ENCODE measurements around the gene UQCR11. TPM values are rescaled to one million over a fixed set of nuclear protein-coding genes. Genes with fewer than 3 reads are reported as not detected.
A peak's percentile ranks its signal among the peaks of the same experiment; 100 is the strongest.

The UQCR11 gene
- total RNA-seq, 1 experiment from 2014 or later: 256 TPM

DNA sequence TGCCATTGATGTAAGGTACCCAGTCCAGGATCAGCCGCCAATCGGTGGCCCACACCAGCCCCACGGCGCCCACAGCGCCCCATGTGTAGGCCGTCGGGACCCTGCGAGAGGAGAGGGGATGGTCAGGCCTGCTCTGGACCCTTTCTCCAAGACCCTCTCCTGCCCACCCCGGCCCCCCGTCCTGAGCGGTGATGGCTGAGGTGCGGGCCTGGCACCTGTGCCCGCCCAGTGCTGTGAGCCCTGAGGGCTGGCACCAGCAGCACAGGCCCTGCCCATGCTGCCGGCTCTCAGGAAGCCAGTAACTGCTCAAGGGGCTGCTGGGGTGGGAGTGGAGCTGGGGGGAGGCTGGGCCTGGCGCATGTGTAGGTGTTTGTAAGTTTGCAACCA is 5.8 kb downstream of the UQCR11 start:
- Histone ChIP-seq H3K4me3 (ENCODE audit: low read depth, low read length, poor library complexity, severe bottlenecking) (no peak overlapping the region), H3K36me3 (ENCODE audit: insufficient read depth, low read length, poor library complexity, severe bottlenecking) (peaks cover 41% of the 10 kb centered on the region), H3K27me3 (replicated peaks; ENCODE audit: insufficient read depth, low read depth, low read length, poor library complexity) (no peaks in the 10 kb centered on the region), H3K4me1 (ENCODE audit: insufficient read depth, low read length, poor library complexity, severe bottlenecking) (no peaks in the 10 kb centered on the region), H3K27ac (ENCODE audit: low read depth, low read length, poor library complexity, severe bottlenecking) (no peak overlapping the region), H3K9me3 (ENCODE audit: low read depth, low read length, poor library complexity, severe bottlenecking) (no peaks in the 10 kb centered on the region)
- intact Hi-C loops (cut with micrococcal nuclease; ENCODE audit: unreplicated experiment): loop anchor here (10.0 kb wide), 1 partner anchor 325 kb away; the partner anchor contains the start of gene FAM174C
- ChIA-PET CTCF (no interaction called here), POLR2A (ENCODE audit: low non-redundant PET) (no interaction called here)
- BruUV-seq (replicated peaks): no TSS peak
- DNase-seq (ENCODE audit: low spot score): no peak
- TF ChIP-seq, protein P1, sequence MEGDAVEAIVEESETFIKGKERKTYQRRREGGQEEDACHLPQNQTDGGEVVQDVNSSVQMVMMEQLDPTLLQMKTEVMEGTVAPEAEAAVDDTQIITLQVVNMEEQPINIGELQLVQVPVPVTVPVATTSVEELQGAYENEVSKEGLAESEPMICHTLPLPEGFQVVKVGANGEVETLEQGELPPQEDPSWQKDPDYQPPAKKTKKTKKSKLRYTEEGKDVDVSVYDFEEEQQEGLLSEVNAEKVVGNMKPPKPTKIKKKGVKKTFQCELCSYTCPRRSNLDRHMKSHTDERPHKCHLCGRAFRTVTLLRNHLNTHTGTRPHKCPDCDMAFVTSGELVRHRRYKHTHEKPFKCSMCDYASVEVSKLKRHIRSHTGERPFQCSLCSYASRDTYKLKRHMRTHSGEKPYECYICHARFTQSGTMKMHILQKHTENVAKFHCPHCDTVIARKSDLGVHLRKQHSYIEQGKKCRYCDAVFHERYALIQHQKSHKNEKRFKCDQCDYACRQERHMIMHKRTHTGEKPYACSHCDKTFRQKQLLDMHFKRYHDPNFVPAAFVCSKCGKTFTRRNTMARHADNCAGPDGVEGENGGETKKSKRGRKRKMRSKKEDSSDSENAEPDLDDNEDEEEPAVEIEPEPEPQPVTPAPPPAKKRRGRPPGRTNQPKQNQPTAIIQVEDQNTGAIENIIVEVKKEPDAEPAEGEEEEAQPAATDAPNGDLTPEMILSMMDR (conservative IDR thresholded peaks at IDR 0.05; ENCODE audit: low read depth, low read length): no peak
- no peak for TF ChIP-seq EZH2 (IDR thresholded peaks at IDR 0.05; ENCODE audit: borderline replicate concordance, low read depth, low read length, poor library complexity, severe bottlenecking)

DNA sequence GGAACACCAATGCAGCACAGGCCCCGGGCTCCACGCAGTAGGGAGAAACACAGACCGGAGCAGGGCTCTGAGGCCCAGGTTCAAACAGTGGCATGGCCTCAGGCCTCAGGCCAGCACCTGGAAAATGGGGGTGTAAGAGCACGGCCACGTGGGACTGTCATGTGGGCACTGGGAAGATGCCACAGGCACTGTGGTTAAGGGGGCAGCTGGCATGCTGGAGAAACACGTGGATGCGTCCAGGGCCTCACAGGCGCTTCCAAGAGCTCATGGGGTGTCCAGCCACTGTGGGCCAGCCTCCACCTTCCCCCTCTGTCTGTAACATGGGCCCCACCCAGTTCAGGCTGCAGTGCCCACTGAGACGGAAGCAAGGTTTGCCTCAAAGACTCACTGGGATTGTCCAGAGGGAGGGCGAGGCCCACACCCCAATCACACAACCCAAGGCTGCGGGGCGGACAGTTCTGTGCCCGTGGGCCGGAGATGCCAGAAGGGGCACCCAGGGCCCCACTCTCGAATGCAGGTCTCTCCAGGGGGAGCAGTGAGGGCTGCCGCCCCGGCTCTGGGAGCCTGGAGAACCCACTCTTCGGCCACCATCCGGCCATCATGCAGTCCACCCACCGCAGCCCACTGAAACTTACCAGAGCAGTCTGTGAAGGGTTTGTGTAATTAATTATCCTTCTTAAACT is 6.3 kb downstream of the UQCR11 start:
- no TSS peak for BruUV-seq (replicated peaks)
- no peak overlapping the region for H3K27ac ChIP-seq (ENCODE audit: low read depth, low read length, poor library complexity, severe bottlenecking)
- H3K4me1 ChIP-seq (ENCODE audit: insufficient read depth, low read length, poor library complexity, severe bottlenecking): no peaks in the 10 kb centered on the region
- no peaks in the 10 kb centered on the region for H3K9me3 ChIP-seq (ENCODE audit: low read depth, low read length, poor library complexity, severe bottlenecking)
- H3K36me3 ChIP-seq (ENCODE audit: insufficient read depth, low read length, poor library complexity, severe bottlenecking): peaks cover 41% of the 10 kb centered on the region
- no peak for DNase-seq (ENCODE audit: low spot score)
- H3K4me3 ChIP-seq (ENCODE audit: low read depth, low read length, poor library complexity, severe bottlenecking): no peak overlapping the region
- H3K27me3 ChIP-seq (replicated peaks; ENCODE audit: insufficient read depth, low read depth, low read length, poor library complexity): no peaks in the 10 kb centered on the region
- CTCF ChIA-PET: no interaction called here
- POLR2A ChIA-PET (ENCODE audit: low non-redundant PET): interaction anchor here (0.6 kb wide), 1 partner anchor 49 kb away, joined by 7 read pairs; no protein-coding TSS in a partner anchor
- intact Hi-C loops (cut with micrococcal nuclease; ENCODE audit: unreplicated experiment): loop anchor here (10.0 kb wide), 1 partner anchor 324 kb away; the partner anchor contains the start of gene FAM174C
- TF ChIP-seq, protein P1 (conservative IDR thresholded peaks at IDR 0.05; ENCODE audit: low read depth, low read length): no peak
- no peak for TF ChIP-seq EZH2 (IDR thresholded peaks at IDR 0.05; ENCODE audit: borderline replicate concordance, low read depth, low read length, poor library complexity, severe bottlenecking)

DNA sequence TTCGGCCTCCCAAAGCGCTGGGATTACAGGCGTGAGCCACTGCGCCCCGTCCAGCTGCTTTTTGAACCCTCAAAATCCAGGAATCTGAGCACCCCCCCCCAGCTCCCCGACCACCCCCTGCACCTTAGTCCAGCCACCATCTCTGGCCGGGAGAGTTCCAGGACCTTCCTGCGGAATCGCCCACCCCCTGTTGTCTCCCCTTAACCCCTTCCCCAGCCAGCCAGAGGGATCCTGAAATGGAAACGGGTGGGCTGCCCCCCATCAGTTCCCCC is 11.8 kb downstream of the UQCR11 start:
- peak overlapping the region; percentile 57 for H3K27ac ChIP-seq (ENCODE audit: low read depth, low read length, poor library complexity, severe bottlenecking)
- CTCF ChIA-PET: no interaction called here
- intact Hi-C loops (cut with micrococcal nuclease; ENCODE audit: unreplicated experiment): loop anchor here (10.0 kb wide), 1 partner anchor 319 kb away; the partner anchor contains the start of gene FAM174C
- peak overlapping the region; percentile 100 for H3K4me3 ChIP-seq (ENCODE audit: low read depth, low read length, poor library complexity, severe bottlenecking)
- H3K4me1 ChIP-seq (ENCODE audit: insufficient read depth, low read length, poor library complexity, severe bottlenecking): peaks cover 10% of the 10 kb centered on the region
- TF ChIP-seq EZH2 (IDR thresholded peaks at IDR 0.05; ENCODE audit: borderline replicate concordance, low read depth, low read length, poor library complexity, severe bottlenecking): no peak
- TF ChIP-seq, protein P1 (conservative IDR thresholded peaks at IDR 0.05; ENCODE audit: low read depth, low read length): no peak
- no peaks in the 10 kb centered on the region for H3K27me3 ChIP-seq (replicated peaks; ENCODE audit: insufficient read depth, low read depth, low read length, poor library complexity)
- no TSS peak for BruUV-seq (replicated peaks)
- peaks cover 21% of the 10 kb centered on the region for H3K36me3 ChIP-seq (ENCODE audit: insufficient read depth, low read length, poor library complexity, severe bottlenecking)
- POLR2A ChIA-PET (ENCODE audit: low non-redundant PET): interaction anchor here (0.6 kb wide), 1 partner anchor 284 kb away, joined by 3 read pairs; no protein-coding TSS in a partner anchor
- no peak for DNase-seq (ENCODE audit: low spot score)
- H3K9me3 ChIP-seq (ENCODE audit: low read depth, low read length, poor library complexity, severe bottlenecking): no peaks in the 10 kb centered on the region

Data from A673 (cell line).